Measurements from ENCODE around the gene GCK.

The GCK gene

DNA sequence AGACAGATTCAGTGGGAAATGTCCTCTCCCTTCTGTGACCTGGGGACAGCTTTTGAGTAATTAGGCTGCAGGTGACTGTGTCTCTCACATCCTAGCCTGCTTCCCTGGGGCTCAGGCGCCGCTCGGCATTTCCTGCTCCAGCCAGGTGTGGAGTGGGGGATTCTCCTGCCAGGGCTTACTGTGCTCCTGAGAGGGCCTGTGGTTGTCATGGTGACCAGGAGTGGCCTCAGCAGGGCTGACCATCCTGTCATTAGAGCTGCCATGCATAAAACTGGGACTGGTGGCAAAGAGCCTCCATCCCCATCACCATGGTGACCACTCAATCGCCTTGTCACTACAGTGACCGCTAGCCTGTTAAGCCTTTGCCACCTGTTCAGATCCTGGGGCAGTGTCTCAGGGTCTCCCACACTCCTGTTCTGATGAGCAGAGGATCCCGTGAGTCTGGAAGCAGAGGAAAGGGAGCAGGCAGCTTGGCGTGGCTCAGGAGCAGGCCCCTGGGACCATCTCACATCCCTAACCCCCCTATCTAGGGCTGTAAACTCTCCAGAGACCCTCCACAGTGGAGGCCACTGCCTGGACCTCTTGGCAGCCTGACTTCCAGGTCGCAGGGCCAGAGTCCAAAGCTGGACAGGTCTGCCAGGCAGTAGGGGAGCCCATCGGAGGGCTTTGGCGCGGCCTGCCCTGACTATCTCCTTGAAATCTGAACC, at the start of gene GCK:
Gene GCK, minus strand, starts transcription at position 154 of the 707 bp plus-strand sequence. CDS start 486 bp downstream, outside the sequence.
- DNase-seq, result no peak

DNA sequence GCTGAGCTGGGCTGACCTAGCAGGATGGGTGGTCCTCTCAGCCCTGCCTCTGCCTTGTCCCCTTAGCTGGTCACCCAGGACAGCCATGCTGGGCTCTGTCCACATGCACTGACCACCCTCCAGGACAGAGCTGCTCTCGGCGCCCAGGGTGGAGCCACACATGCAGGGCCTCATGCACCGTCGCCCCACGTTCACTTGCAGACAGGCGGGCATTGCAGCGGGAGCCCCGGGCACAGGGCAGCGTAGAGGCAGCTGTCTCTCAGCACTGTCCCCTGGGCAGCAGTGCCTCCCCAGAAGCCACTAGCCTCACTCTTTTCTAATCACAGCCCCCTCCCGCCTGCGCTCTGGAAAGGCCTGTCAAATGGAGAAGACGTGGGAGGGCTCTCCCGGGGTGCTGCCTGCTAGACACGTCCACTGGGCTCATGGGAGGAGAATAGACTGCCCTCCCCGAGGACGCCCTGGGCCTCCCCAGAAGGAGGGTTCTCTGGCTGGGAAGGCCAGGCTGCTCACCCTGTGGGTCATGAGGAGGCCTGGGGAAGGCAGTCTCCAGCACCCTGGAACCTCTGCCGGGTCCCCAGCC, 49.0 kb upstream of the GCK start:
- no peak for DNase-seq

DNA sequence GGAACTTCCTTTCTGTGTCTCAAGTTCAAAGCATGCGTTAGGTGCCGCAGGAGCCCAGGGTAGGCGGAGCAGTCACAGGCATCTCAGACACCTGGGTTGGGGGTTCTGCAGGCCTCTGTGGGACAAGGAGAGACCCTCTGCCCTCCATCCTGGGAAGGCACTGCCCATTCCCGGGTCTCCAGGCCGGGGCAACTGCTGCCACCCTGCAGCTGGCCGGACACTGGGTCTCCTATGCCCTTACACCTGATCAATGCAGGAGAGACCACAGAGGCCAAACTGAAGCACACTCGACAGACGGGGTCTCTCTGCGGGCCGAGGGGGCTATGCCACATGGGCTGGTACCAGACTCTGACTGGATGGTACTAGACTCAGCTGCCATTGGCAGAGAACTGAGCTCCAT, 48.5 kb upstream of the GCK start:
- DNase-seq, result no peak

DNA sequence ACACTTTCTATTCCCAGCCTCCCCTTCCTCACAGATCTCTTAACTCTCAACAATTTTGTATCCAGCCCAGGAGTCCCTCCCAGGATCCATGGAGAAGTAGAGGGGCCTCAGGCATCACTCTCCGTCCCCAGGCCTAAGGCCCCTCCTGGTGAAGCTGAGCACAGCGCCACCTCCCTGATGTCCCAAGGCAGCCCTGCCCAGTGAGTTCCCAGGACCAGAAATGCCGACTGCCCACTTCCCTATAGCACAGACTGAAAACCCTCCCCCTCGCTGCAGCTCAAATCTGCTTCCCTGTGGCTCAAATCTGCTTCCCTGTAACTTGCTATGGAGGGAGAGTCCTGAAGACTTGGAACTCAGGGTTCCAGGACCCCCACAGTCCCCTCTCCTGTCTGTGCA, 47.1 kb upstream of the GCK start:
- DNase-seq, result no peak

DNA sequence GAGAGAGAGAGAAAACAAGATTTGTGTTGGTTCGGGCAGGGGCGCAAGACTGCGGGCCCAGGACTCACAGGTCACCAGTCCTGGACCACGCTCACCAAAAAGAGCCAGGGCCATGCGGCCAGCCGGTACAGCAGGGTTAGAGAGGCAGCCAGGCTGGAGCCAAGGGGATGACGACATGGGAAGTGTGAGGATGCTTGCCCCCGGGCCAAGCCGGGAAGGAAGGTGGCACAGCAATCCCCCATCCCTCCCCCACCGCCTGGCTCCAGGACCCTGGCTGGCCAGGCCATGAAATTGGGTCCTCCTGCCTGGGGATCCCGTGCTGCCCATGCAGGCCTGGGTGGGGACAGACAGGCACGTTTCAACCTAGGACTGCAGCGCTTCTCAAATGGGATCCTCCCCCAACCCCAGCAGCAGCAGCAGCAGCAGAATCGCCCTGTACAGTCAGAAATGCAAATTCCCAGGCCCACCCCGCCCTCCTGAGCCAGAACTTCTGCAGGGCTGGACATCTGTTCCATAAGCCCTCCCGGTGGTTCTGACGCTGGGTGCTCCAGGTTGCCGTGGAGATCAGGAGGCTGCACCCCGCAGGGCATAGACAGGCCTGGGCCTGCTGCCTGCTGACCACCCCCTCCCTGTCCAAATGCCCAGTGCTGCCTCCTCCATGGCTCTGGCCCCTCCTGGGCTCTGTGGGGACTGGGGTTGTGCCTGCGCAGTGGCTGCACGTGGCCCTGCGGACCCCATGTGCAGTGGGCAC, 46.5 kb upstream of the GCK start:
- DNase-seq, result no peak

DNA sequence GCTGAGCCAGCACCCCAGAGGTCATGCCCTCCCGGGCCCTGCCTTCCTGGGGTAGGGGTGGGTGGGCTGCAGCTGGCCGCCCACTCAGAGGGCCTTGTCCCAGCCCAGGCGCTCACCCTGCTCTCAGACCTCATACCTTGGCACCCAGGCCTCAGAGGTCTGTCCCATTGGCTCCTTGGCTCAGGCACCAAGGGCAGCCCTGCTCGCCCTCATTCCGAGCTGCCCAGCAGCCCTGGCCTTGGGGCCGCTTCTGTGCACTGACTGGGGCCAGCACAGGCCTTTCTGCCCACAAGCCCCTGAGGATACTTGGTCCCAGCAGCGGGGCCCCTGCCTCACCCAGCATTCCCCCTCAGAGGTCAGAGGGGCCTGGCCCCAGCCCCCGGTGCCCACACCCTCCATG, 45.8 kb upstream of the GCK start:
- DNase-seq, result no peak

DNA sequence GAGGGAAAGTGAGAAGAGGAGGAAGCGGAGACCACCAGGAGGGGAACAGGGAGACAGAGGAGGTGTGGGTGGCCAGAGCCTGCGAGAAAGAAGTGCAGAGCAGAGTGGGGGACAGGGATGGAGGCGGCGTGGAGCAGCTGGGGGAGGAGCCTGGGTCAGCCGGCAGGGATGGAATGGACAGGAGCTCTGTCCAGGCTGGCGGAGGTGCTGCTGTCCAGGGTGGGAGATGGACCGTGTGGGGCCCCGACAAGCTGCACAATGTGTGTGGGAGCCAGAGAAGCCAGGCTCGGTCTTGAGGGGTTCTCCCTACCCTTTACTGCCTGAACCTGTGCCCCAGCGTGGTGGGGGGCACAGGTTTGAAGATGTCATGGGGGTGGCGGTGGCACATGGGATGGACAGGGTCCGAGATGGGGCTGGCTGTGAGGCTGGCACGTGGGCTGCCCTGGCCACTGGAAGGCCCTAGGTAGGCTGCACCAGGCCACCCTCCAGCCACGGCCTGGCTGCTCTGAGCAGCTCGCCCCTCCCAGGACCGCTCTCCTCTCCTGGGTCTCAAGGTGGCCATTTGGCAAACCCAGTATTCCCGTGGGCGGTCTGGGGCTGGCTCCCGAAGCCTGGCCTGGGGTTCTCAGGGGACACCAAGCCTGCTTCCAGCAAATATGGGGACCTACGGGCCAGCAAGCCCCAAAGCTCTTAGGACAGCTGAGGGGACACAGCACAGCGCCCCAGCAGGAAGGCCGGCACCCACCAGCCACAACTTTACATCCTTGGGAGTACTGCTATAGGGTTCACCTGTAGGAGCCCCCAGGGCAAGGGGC, 43.9 kb upstream of the GCK start:
- DNase-seq, result no peak

DNA sequence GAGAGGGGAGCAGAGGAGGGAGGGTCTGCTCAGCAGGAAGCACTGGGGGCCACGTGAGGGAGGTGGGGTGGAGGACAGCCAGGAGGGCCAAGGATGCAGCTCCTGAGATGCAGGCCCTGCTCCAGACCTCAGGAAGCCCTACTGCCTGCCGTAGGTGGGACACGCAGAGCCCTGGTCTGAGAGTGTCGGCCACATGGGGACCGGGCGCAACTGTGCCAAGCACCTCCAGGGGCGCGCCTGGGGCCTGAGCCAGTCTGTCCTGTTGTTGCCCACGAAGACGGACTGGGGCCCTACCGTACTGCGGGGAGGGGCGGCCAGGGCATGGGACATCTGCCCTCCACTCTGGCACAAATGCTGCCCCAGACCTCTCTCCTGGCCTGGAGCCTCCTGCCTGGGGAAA, 43.2 kb upstream of the GCK start:
- no peak for DNase-seq

DNA sequence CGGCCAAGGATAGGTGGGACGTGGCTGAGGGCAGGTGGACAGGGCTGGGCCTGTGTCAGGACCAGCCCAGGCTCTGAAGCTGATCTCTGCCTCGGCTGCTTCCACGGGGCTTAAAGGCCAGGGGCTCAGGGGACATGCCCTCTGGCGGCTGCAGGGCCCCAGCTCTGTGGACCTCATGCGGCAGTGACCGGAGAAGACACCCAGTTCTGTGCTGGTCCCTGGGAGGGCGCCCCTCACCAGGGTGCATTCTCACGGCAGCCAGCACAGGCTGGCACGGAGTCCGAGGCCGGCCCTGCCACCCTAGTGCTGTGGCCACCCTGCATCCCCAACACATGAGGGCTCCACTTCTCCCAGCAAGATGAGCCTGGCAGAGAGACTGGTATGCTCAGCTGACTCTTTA, 41.8 kb upstream of the GCK start:
- DNase-seq, result no peak

DNA sequence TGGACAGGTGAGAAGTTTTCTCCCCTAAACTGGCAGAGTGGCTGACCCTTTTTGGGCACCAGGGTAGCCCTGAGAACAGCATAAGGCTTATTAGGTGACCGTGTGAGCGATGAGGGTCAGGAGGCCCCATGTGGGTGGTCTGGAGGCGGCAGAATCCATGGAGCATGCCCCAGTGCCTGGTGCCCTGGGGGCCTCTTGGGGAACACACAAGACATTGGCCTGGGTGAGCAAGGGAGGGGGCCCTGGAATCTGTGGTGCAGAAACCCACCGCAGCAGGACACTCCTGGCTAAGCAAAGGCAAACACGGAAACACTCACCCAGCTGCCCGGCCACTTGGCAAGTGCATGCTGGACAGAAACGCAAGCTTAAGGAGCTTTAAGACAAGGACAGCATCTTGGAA, 41.0 kb upstream of the GCK start:
- no peak for DNase-seq

DNA sequence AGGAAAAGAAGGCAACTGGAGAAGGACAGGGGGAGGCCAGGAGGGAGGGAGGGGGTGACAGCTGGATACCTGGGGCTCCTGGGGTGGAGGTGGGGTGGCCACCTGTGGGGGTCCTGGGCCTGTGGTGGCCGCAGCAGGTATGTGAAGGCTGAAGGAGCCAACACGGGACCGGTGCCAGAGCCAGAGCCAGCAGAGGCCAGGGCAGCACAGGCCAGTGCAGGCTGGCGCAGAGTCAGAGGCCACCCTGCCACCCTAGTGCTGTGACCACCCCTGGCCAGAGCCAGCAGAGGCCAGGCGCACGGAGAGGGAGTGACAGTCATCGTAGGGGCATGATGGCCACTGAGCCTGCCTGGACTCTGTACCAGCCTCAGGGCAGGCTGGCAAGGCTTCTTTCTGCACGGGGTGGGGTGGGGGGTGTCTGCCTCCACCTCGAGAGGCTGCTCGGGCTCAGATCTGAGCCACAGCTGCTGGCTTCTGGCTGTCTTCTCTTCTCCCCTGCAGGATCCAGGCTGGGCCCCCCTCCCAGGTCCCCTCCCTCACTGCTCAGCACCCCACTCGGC, 40.4 kb upstream of the GCK start:
- no peak for DNase-seq

DNA sequence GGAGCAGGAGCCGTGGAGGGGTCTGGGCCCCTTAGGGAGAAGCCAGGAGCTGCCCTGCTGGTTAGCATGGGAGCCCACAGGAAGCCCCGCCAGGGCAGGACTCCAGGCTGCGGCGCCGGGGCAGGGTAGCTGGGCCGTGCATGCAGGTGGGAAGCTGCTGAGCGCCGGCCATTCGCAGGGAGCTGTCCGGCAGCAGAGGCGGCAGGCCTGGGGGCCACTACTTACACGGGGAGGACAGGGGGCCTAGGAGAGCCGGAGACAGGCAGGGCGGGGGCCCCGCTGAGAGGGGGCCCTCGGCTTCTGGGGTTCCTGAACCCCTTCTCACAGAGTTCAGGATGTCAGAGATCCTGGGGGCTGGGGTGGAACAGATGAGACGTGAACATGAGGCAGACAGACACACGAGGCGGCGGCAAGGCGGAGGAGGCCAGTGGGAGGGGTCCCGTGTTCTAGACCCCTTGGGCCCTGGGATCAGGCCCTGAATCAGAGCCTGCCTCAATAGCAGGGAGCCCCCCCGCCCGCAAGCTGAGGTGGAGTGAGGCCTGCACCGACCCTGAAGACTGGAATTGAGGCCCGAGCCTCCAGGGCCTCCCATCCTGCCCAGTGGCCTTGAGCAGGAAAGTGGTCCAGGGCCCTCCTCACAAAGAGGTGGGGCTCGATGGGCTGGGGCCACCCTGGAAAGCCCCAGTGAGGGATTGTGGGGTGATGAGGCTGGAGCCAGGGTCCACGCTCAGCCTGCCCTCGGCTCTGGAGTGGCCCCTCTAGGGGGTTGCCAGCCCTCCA, 39.5 kb upstream of the GCK start:
- DNase-seq, result no peak

DNA sequence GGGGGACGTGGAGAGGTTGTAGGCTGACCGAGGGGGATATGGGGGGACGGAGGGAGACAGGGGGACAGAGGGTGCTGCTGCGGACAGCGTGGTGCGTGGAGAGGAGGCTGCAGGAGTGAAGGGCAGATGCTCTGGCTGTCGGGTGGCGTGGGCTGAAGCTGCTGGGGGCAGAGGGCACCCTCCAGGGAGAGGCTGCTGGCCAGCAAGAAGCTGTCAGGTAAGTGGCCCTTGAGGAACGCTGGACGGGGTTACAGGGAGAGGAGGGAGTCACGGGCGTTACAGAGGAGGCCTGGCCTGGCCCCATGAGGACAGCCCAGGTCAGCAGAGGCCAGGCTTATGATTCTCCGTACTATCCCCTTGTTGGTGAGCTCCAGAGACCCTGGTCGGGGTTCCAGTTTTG, 38.7 kb upstream of the GCK start:
- no peak for DNase-seq

DNA sequence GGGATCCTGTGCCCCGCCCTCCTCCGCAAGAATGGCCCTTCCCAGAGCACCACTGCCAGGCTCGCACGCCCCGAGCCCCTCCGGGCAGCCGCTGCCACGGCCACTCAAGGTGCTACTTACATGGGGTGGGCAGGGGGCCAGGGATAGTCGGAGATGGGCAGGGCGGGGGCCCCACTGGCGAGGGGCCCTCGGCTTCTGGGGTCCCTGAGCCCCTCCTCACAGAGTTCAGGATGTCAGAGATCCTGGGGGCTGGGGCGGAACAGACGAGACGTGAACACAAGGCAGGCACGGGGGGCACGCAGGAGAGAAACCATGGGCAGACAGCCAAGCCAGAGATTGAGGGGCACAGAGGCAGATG, 37.1 kb upstream of the GCK start:
- no peak for DNase-seq

DNA sequence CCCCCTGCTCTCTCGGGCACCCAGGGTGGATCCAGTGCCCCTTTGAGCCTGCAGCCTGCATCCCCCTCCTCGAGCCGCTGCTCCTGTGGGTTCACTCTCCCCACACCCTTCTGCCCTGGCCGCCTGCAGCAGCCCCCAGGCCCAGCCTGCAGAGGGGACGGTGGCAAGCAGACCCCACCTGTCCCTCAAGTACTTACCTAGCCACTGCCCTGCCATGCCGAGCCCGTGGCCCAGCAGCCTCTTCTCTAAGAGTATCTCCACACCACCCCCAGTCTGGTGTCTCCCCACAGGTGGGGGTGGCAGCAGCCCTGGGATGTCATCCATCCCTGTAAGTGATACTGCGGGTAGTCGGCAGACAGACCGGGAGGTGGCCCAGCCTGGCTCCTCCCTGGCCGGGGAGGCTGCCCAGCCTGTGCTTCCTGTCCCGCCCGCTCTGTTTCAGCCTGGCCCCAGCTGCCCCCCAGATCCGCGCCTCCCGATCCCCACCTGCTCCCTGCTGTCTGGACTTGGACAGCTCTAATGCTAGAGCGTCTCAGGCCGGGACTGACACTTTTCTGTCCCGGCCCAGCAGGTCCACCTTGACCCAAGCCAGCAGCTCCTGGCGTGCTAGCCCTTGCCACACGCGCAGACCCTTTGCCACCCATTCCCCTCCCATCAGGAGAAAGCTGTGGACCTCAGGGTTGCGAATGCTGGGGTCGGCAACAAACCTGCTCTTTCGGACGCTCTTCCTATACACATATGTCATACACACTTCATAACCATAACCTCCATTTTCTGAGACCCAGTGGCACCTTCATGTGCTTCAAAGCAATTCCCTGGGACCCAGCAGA, 36.5 kb upstream of the GCK start:
- no peak for DNase-seq

DNA sequence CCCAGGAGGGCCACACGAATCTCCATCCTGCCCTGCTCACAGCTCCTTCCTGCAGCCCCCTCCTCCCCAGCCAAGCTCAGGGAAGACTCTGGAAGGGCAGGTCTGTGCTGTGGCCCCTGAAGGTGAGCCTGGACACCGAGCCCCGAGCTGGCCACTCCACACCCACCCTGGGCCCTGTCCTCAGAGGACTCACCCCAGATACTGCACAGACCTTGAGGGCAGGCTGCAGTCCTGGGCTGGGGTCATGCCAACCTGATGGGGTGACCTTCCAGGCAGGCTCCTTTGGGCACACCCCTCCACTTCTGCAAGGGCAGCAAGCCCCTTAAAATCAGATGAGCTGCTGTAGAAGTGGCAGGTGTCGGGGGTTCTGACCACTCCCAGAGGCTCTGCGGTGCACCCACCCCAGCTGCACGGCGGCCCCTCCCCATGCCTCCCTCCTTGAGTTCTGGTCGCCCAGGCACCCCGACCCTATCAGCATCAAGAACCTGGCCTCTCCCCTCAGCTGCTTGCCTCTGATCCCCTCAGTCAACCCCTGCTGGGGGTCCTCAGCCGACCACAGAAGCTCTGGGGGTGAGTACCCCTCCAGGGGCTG, 35.8 kb upstream of the GCK start:
- no peak for DNase-seq

DNA sequence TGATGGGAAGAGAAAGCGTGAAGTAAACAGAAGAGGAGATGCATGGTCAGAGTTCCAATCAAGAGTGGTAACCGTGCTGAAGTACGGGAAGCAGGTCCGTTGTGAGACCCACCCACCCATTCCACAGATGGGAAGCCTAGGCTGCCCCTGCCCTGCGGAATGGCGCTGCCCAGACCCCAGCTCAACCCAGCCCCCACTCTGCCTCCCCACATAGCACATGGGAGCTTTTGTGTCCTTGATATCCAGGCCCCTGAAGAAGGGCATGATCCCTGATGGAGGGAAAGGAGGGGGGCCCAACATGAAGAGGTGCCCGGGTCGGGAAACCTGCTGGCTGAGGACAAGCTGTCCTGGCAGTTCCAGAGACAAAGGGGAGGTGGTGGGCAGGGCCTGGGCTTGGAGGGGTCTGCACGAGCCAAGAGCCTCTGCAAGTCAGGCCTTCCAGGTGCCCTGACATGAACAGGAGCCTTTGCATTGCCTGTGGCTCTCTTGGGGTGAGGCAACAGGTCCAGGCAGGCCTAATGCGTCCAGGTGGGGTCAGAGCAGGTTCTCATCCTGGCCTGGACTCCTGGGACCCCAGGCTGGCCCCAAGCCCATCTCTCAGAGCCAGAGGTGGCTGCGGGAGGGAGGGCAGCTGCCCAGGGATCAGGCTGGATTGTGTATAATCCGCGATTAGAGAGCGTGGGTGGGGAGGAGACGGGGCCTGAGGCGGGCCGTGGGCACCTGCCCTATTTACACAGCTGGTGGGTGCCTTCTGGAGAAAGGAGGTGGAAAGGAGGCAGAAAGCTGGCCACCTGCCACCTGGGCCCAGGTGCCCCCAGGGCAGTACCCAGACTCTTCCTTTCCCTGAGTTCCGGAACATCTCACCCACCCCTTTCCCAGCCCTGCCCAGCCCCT, 35.1 kb upstream of the GCK start:
- no peak for DNase-seq

DNA sequence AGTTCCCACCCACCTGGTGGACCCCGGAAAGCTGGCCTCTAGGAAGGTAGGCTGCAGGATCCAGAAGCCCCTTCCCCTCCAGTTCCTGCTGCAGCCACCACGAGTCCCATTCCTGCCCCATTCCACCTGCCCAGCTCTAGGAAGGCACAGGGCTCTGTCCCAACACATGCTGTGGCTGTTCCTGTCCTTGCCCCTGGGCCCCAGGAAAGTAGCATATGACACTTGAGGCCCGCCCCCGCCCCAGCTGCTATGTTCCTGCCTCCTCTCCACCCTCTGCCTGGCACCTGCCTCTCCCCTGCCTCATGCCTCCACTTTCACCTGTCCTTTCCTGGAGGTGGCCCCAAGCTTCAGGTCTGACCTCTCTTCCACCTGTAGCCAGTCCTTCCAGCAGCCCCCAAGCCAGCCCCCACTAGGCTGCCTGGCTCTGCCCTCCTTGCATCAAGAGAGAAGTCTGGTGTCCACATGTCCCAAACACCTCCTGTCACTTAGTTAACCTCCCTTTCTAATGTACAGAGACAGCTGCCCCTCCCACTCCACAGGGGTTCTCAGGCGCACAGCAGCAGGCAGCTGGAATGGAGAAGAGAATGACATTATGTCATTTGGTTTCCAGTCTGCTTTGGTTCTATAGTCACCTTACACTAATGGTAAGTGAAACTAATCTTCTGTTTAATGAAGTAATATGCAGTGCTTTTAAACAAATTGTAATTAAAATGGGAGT, 34.3 kb upstream of the GCK start:
- DNase-seq, result no peak

DNA sequence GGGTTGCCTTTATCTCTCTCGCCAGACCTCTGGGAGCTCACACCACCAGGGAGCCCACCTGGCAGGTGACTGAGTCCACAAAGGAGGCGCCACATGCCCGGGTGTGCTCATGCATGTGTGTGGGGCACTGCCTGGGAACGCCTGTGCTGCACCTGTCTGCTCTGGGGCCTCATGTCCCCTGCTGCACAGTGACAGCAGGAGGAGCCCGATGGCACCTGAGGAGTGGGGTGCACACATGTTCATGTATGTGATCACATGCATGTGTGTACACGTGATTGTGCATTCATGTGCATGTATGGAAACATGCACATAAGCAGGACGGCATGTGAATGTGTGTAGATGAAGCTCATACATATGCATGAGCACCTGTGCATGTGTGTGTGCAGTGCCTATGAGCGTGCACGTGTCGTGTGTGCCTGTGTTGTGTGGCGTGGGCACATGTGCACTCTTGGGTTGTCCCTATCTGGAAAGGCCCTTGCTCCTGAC, 33.6 kb upstream of the GCK start:
- DNase-seq, result no peak

Measured in stimulated activated CD4-positive, alpha-beta T cell treated with anti-CD3 and anti-CD28 coated beads, Interleukin-1b, Interleukin-23, amount 100 ng/mL, for 48 hours (primary cell).